ENCODE data around the gene GNAQ. TPM values are rescaled to one million over a fixed set of nuclear protein-coding genes. Genes with fewer than 3 reads are reported as not detected.
A peak's percentile ranks its signal among the peaks of the same experiment; 100 is the strongest.

The GNAQ gene
- total and polyA plus RNA-seq, 2 of the 13 experiments (the other 11 are each of a cell fraction or from before 2014, with no cell fraction given), result 16.5 to 17.7 TPM

DNA sequence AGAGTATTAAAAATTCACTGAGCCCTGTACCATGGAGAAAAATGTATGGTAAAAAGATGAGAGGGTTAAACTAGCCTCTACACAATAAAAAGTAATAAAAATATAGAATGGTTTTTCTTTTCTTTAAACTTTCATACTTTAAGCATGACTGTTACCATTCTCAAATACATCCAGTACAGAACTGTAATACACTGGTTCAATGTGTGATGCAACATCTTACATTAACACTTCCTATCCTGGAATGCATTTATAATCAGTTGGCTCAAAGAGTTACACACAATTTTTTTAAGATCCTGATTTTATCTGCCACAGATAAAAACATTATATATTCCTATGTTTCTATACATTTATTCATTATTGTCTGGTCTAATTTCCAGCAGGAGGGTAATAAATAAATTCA is 4.7 kb downstream of the GNAQ start:
- Histone ChIP-seq H3K79me2 (ENCODE audit: insufficient read depth, low read length) (peaks cover 86% of the 10 kb centered on the region), H3K4me3 (replicated peaks in 1 of 3; ENCODE audit: insufficient read depth in 1 of 3, low read depth in 2 of 3, low read length in 3 of 3) (no peak overlapping the region), H3K4me2 (ENCODE audit: low read depth, low read length) (no peak overlapping the region), H4K20me1 (ENCODE audit: insufficient read depth, low read length) (peaks cover 7% of the 10 kb centered on the region; the same call in 1 of the 2 replicates), H3K4me1 (ENCODE audit: insufficient read depth, low read length) (peaks cover 52% of the 10 kb centered on the region), H3K27ac (ENCODE audit: extremely low read length, insufficient read depth, low read length) (no peak overlapping the region), H3K9me3 (ENCODE audit: low read length) (no peaks in the 10 kb centered on the region), H3K9ac (ENCODE audit: insufficient read depth, low read depth, low read length) (no peak overlapping the region), H3K36me3 (replicated peaks in 1 of 2; ENCODE audit: control insufficient read depth in 1 of 2, insufficient read depth in 2 of 2, low read length in 2 of 2) (no peaks in the 10 kb centered on the region), H3K27me3 (ENCODE audit: control insufficient read depth in 1 of 2, insufficient read depth in 2 of 2, low read length in 2 of 2) (no peaks in the 10 kb centered on the region), H2AFZ (ENCODE audit: low read length) (no peak overlapping the region)
- TF ChIP-seq DR1 (CRISPR knock-in tag; IDR thresholded peaks at IDR 0.05), result no peak
- TF ChIP-seq HNRNPH1 (optimal IDR thresholded peaks at IDR 0.05; ENCODE audit: low read depth, low read length), result no peak
- TF ChIP-seq CEBPG (CRISPR knock-in tag; IDR thresholded peaks at IDR 0.05), result peak; percentile 61
- peak; percentile 85 for TF ChIP-seq ZNF652 (CRISPR knock-in tag; IDR thresholded peaks at IDR 0.05; ENCODE audit: borderline replicate concordance, low read depth)
- peak; percentile 64 for TF ChIP-seq CEBPB (IDR thresholded peaks at IDR 0.05; ENCODE audit: borderline replicate concordance, low read depth, low read length)
- ATAC-seq, result no peak
- intact Hi-C loops (cut with micrococcal nuclease; ENCODE audit: unreplicated experiment) (no loop called here), in situ Hi-C loops (cut with HindIII; ENCODE audit: extremely low pct_ligation_motif_present, low pct_unique_long_range_greater_than_20kb) (no loop called here)
- FAIRE-seq, result no peak
- CTCF ChIA-PET (ENCODE audit: low intra/inter-chr PET ratio, low total read pairs), result no interaction called here
- DNase-seq (ENCODE audit: low spot score), result no peak
- BruUV-seq (replicated peaks), result no TSS peak
- POLR2A ChIA-PET, result no interaction called here

DNA sequence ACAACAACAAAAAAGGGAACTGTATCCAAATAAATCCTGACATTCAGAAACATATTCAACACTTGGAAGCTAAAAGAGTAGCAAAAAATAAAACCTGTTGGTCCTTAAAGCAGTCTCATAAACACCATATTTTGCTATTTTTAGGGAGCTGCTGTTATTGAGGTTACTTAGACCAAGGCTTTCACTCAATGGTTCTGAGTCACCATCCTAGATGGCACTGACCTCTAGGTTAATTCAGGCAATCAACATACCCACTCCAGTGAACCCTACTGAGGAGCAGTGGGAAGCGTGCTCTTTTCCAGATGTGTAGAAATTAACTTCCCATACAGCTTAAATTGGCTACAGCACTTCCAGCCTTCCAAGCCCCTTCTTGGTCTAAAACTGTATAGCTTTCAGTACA is 5.2 kb downstream of the GNAQ start:
- Histone ChIP-seq H3K4me2 (ENCODE audit: low read depth, low read length) (no peak overlapping the region), H3K9me3 (ENCODE audit: low read length) (no peaks in the 10 kb centered on the region), H3K27me3 (ENCODE audit: control insufficient read depth in 1 of 2, insufficient read depth in 2 of 2, low read length in 2 of 2) (no peaks in the 10 kb centered on the region), H3K27ac (ENCODE audit: extremely low read length, insufficient read depth, low read length) (no peak overlapping the region), H4K20me1 (ENCODE audit: insufficient read depth, low read length) (peaks cover 10% of the 10 kb centered on the region; the same call in 1 of the 2 replicates), H3K36me3 (replicated peaks in 1 of 2; ENCODE audit: control insufficient read depth in 1 of 2, insufficient read depth in 2 of 2, low read length in 2 of 2) (no peaks in the 10 kb centered on the region), H3K4me3 (replicated peaks in 1 of 3; ENCODE audit: insufficient read depth in 1 of 3, low read depth in 2 of 3, low read length in 3 of 3) (no peak overlapping the region), H3K79me2 (ENCODE audit: insufficient read depth, low read length) (peaks cover 92% of the 10 kb centered on the region), H3K9ac (ENCODE audit: insufficient read depth, low read depth, low read length) (no peak overlapping the region), H2AFZ (ENCODE audit: low read length) (no peak overlapping the region), H3K4me1 (ENCODE audit: insufficient read depth, low read length) (peaks cover 54% of the 10 kb centered on the region)
- CTCF ChIA-PET (ENCODE audit: low intra/inter-chr PET ratio, low total read pairs), result no interaction called here
- DNase-seq (ENCODE audit: low spot score) (no peak), ATAC-seq (no peak), FAIRE-seq (no peak)
- BruUV-seq (replicated peaks), result no TSS peak
- in situ Hi-C loops (cut with HindIII; ENCODE audit: extremely low pct_ligation_motif_present, low pct_unique_long_range_greater_than_20kb), result no loop called here
- intact Hi-C loops (cut with micrococcal nuclease; ENCODE audit: unreplicated experiment), result no loop called here
- 100% methylated on average over 1 of the region's 1 CpG for WGBS (ENCODE audit: low lambda C conversion rate)
- POLR2A ChIA-PET, result no interaction called here
- TF ChIP-seq MXD1 (CRISPR knock-in tag; IDR thresholded peaks at IDR 0.05) (no peak), EED (CRISPR knock-in tag; IDR thresholded peaks at IDR 0.05) (no peak), SNRNP70 (IDR thresholded peaks at IDR 0.05; ENCODE audit: low read depth, low read length) (no peak), HNF1B (CRISPR knock-in tag; IDR thresholded peaks at IDR 0.05) (no peak), ZNF740 (CRISPR knock-in tag; IDR thresholded peaks at IDR 0.05) (no peak), E2F2 (CRISPR knock-in tag; IDR thresholded peaks at IDR 0.05; ENCODE audit: borderline replicate concordance) (no peak), TBP (CRISPR knock-in tag; IDR thresholded peaks at IDR 0.05) (no peak), ZNF557 (CRISPR knock-in tag; IDR thresholded peaks at IDR 0.05) (no peak), HIC2 (CRISPR knock-in tag; IDR thresholded peaks at IDR 0.05; ENCODE audit: low read depth) (no peak)

Data from HepG2 (cell line).